Thymus (tissue), 11 donors: ENCODE results near the gene OTOP1. TPM values are rescaled to one million over a fixed set of nuclear protein-coding genes. Genes with fewer than 3 reads are reported as not detected.
A peak's percentile ranks its signal among the peaks of the same experiment; 100 is the strongest.
"Not testable (repeated sequence)": the region's sequence is repeated elsewhere in the genome, so short reads cannot be mapped to it uniquely, and the experiment has no call there.

Source experiments
- DNase-seq, 9 donors: peaks; one replicate each; pipeline ENCODE4 v3.0.0-alpha.2; 2013; ENCODE audit warnings: low spot score in 9 of 9, low read depth in 6 of 9, missing footprints in 1 of 9
- H3K27ac ChIP-seq, 2 donors: one replicate each; pipeline ENCODE4 v1.5.1; 2013; ENCODE audit warnings: control low read depth in 1 of 2, low read depth in 1 of 2, low read length in 1 of 2, mild to moderate bottlenecking in 1 of 2, moderate library complexity in 1 of 2
- H3K27me3 ChIP-seq, 2 donors: one replicate each; pipeline ENCODE4 v1.5.1; 2013; ENCODE audit warnings: low read length in 1 of 2; ENCODE audit not compliant: control insufficient read depth in 2 of 2, insufficient read depth in 1 of 2
- H3K36me3 ChIP-seq, 2 donors: one replicate each; pipeline ENCODE4 v1.5.1; 2013; ENCODE audit warnings: low read length in 1 of 2, mild to moderate bottlenecking in 1 of 2, moderate library complexity in 1 of 2; ENCODE audit not compliant: control insufficient read depth in 2 of 2, insufficient read depth in 2 of 2
- H3K4me1 ChIP-seq, 2 donors: one replicate each; pipeline ENCODE4 v1.5.1; 2013; ENCODE audit warnings: low read length in 2 of 2; ENCODE audit not compliant: control insufficient read depth in 2 of 2, insufficient read depth in 2 of 2
- H3K4me3 ChIP-seq, 2 donors: one replicate each; pipeline ENCODE4 v1.5.1; 2013; ENCODE audit warnings: low read length in 2 of 2, control low read depth in 1 of 2, mild to moderate bottlenecking in 1 of 2
- H3K9me3 ChIP-seq, 2 donors: one replicate each; pipeline ENCODE4 v1.5.1; 2013; ENCODE audit warnings: low read length in 1 of 2, mild to moderate bottlenecking in 1 of 2; ENCODE audit not compliant: control insufficient read depth in 2 of 2, insufficient read depth in 1 of 2
- WGBS: extraction: QIAGEN DNeasy Blood & Tissue Kit; methylation state at CpG from one replicate; pipeline ENCODE4 v1.1.7; 2013; 5-methylcytosine and 5-hydroxymethylcytosine counted together
- polyA plus RNA-seq: library from polyadenylated mRNA; stranded (reverse); fragments of 200-250 nt; gene quantifications from one replicate; pipeline ENCODE4 v1.2.3, GENCODE V29; 2013
- total RNA-seq: library from RNA; stranded (reverse); fragments of 120-200 nt; gene quantifications from one replicate; pipeline ENCODE4 v1.2.4, GENCODE V29; 2013
- donor health status: healthy.

OTOP1 gene
- total and polyA plus RNA-seq, 2 donors: 0.05 to 0.21 TPM

GRCh38 chr4:4260185-4260751, 33.5 kb upstream of the OTOP1 start:
- no peaks in the 10 kb centered on the region for H3K27me3 ChIP-seq
- no peaks in the 10 kb centered on the region for H3K36me3 ChIP-seq
- H3K27ac ChIP-seq: no peak overlapping the region
- no peaks in the 10 kb centered on the region for H3K4me1 ChIP-seq
- WGBS: 73% methylated on average over 6 of the region's 6 CpGs
- H3K9me3 ChIP-seq: no peaks in the 10 kb centered on the region
- no peak overlapping the region for H3K4me3 ChIP-seq
- DNase-seq: peak in 5 of 9 donors; percentile 1 to 67 (median 21)

GRCh38 chr4:4259484-4260100, 32.9 kb upstream of the OTOP1 start:
- no peak for DNase-seq
- H3K27ac ChIP-seq: no peak overlapping the region
- H3K9me3 ChIP-seq: no peaks in the 10 kb centered on the region
- 73% methylated on average over 9 of the region's 9 CpGs for WGBS
- H3K36me3 ChIP-seq: no peaks in the 10 kb centered on the region
- H3K4me1 ChIP-seq: no peaks in the 10 kb centered on the region
- no peak overlapping the region for H3K4me3 ChIP-seq
- peaks cover 0 to 2% of the 10 kb centered on the region in 2 donors for H3K27me3 ChIP-seq

GRCh38 chr4:4257705-4258104, 31.0 kb upstream of the OTOP1 start:
- not testable (repeated sequence) for H3K27me3 ChIP-seq, H3K4me1 ChIP-seq, H3K36me3 ChIP-seq, DNase-seq, H3K9me3 ChIP-seq, H3K4me3 ChIP-seq, H3K27ac ChIP-seq
- WGBS: 84% methylated on average over 3 of the region's 3 CpGs

- Histone ChIP-seq H3K4me3 (no peak overlapping the region), H3K36me3 (no peaks in the 10 kb centered on the region), H3K27me3 (peaks cover 0 to 5% of the 10 kb centered on the region in 2 donors), H3K4me1 (no peaks in the 10 kb centered on the region), H3K9me3 (no peaks in the 10 kb centered on the region), H3K27ac (no peak overlapping the region)
- WGBS: 75% methylated on average over 10 of the region's 10 CpGs
- peak in 5 of 9 donors; percentile 4 to 49 (median 33) for DNase-seq
Observed at GRCh38 chr4:4256799-4257198, 30.1 kb upstream of the OTOP1 start.

GRCh38 chr4:4254666-4255065, 27.9 kb upstream of the OTOP1 start:
- 93% methylated on average over 6 of the region's 6 CpGs for whole genome bisulfite sequencing
- Histone ChIP-seq H3K9me3 (no peaks in the 10 kb centered on the region), H3K27me3 (peaks cover 4 to 5% of the 10 kb centered on the region in 2 donors), H3K36me3 (no peaks in the 10 kb centered on the region), H3K4me3 (no peak overlapping the region), H3K4me1 (no peaks in the 10 kb centered on the region), H3K27ac (no peak overlapping the region)
- no peak for DNase-seq

- no peaks in the 10 kb centered on the region for H3K4me1 ChIP-seq
- no peak overlapping the region for H3K27ac ChIP-seq
- 89% methylated on average over 11 of the region's 11 CpGs for WGBS
- H3K27me3 ChIP-seq: peaks cover 4 to 5% of the 10 kb centered on the region in 2 donors
- no peak for DNase-seq
- no peaks in the 10 kb centered on the region for H3K9me3 ChIP-seq
- no peaks in the 10 kb centered on the region for H3K36me3 ChIP-seq
- no peak overlapping the region for H3K4me3 ChIP-seq
Observed at GRCh38 chr4:4254199-4254598, 27.5 kb upstream of the OTOP1 start.

- H3K27ac ChIP-seq: no peak overlapping the region
- 93% methylated on average over 8 of the region's 8 CpGs for whole genome bisulfite sequencing
- H3K4me1 ChIP-seq: peaks cover 13% of the 10 kb centered on the region in 2 donors
- DNase-seq: no peak
- peaks cover 4 to 5% of the 10 kb centered on the region in 2 donors for H3K27me3 ChIP-seq
- H3K4me3 ChIP-seq: no peak overlapping the region
- H3K36me3 ChIP-seq: peaks cover 4 to 5% of the 10 kb centered on the region in 2 donors
- no peaks in the 10 kb centered on the region for H3K9me3 ChIP-seq
Observed at GRCh38 chr4:4249866-4250265, 23.1 kb upstream of the OTOP1 start.

GRCh38 chr4:4249342-4249741, 22.6 kb upstream of the OTOP1 start:
- not testable (repeated sequence) for H3K9me3 ChIP-seq, H3K27ac ChIP-seq, H3K27me3 ChIP-seq, DNase-seq, H3K4me3 ChIP-seq
- peaks cover 13% of the 10 kb centered on the region in 2 donors for H3K4me1 ChIP-seq
- H3K36me3 ChIP-seq: peaks cover 10% of the 10 kb centered on the region in 2 donors
- WGBS: 99% methylated on average over 15 of the region's 15 CpGs

- H3K36me3 ChIP-seq: peaks cover 14 to 15% of the 10 kb centered on the region in 2 donors
Observed at GRCh38 chr4:4248885-4249203, 22.1 kb upstream of the OTOP1 start.

More at GRCh38 chr4:4248885-4249203, 22.1 kb upstream of the OTOP1 start:
- 48% methylated on average over 10 of the region's 10 CpGs for WGBS
- peaks cover 0 to 4% of the 10 kb centered on the region in 2 donors for H3K27me3 ChIP-seq
- H3K27ac ChIP-seq: peak overlapping the region in 1 of 2 donors; percentile 94
- H3K4me3 ChIP-seq: peak overlapping the region; percentile 78 to 99
- peaks cover 13% of the 10 kb centered on the region in 2 donors for H3K4me1 ChIP-seq
- no peaks in the 10 kb centered on the region for H3K9me3 ChIP-seq
- DNase-seq: peak in 2 of 9 donors; percentile 3 to 8
